NCI-H187 treated with DMSO at 0.1 percent for 48 hours (cell line): ENCODE results near the gene OR2A12.
A peak's percentile ranks its signal among the peaks of the same experiment; 100 is the strongest.
"Not testable (repeated sequence)": the region's sequence is repeated elsewhere in the genome, so short reads cannot be mapped to it uniquely, and the experiment has no call there.

ENCODE experiments used
- DNase-seq: peaks from one replicate; lab custom pipeline; 2025; lab: John Stamatoyannopoulos, UW

The OR2A12 gene, protein sequence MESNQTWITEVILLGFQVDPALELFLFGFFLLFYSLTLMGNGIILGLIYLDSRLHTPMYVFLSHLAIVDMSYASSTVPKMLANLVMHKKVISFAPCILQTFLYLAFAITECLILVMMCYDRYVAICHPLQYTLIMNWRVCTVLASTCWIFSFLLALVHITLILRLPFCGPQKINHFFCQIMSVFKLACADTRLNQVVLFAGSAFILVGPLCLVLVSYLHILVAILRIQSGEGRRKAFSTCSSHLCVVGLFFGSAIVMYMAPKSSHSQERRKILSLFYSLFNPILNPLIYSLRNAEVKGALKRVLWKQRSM

DNA sequence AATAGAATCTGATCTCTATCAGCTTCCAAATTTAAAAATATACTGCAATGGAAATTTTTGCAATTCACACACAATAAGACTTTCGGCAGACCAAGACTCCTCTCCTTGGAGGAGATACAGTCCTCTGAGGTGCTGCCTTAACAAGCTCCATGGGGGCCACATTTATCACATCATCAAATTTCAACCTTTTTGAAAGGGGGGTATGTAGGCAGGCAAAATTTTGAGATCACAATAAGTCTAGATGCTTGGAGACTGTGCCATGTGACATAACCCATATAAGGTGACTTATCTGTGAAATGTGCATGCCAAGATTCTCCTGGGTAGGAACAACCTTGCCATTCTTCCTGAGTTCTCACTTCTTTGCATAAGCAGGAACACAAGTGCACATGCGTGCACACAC lies at the start of gene OR2A12:
OR2A12 (plus strand) TSS at position 301 of the 400 bp plus-strand sequence. CDS start 8,830 bp downstream, outside the sequence.
- no peak for DNase-seq

DNA sequence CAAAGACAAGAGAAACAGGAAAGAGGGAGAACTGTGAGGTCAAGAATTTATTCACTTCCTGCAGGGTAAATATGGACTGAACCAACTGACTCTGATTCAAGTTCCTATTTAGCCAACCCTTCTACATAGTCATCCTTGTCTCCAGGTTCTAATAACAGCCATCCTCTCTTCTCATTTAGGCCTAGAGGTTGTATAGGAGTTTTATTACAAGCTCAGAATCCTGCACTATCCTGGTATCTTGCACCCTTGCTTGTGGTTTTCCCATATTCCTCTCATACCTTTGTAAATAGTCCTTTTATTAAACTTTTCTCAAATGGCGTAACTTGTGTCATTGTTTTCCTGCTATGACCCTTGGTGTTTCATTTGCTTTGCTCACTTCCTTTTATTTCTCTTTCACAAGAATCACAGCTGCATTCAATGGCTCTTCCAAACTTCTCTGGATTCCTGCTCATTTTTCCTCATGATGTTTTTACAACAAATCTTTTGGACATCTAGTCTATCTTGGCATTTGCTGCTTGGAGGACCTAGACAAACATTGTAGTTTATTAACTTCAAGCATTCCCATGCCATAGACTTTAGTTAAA lies 49.7 kb upstream of the OR2A12 start:
- DNase-seq = no peak

DNA sequence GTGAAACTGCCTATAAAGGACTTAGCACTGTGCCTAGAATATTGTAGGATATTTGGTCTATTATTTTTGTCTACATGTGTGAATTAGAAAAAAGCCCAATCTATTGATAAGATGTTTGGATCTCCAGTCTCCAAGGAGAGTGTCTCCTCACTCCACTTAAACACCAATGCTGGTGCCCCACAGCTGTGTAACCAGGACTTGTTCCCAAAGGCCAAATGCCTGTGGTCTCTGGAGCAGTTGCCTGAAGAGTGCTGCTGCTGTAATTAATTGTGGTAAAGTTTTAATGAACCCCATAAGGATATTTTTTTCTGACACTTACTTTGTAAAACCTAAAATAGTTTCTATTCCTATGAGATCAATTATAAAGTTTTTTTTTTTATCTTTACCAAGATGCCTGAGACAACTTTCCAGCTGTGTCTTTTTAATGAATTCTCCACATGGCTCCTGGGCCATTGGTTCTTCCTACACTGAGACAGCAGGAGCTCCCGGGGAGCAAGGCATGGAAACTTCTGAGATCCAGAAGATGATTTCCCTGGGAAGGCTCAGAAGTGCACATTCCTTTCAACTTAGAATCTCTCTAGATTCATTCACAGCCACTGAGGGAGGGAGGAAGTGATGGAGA lies 48.6 kb upstream of the OR2A12 start:
- DNase-seq = no peak

DNA sequence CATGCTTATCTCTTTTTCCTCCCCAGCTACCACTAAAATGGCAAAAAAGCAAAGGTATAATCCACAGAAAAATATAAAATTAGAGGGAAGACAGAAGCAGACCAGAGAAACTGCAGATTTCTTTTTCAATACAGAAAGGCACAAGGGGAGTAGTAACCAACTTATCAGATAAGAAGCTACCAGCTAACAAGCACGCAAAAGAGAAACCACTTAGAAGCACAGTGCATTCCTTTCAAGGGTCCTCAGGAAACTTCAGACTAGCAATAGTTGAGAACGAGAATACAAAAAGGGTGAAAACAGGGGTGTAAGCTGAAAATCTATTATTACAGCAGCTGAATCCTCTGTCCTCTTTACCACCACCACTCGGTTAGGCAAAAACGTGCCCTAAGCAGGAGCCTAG lies 47.2 kb upstream of the OR2A12 start:
- DNase-seq = no peak

DNA sequence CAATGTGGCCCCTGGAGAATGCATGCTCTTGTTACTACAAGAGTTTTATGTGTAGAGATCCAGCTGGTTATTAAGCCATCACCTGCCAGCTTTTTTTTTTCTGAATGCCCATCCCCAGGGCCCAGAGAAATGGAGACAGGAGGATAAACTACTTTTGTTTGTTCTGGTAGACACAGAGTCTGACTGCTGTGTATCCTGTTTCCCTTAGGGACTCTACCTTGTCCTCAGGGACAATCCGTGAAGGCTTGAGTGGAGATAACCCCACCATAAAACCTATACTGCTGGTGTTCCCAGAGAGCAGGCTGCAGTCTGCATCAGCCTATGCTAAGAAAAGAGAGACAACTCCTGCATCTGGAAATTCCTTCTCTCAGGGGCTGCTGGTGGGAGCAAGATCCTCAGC lies 37.4 kb upstream of the OR2A12 start, which contains the start of gene OR2A5:
OR2A5 (plus strand) TSS at position 301 of the 400 bp plus-strand sequence. CDS start 1,454 bp downstream, outside the sequence.
- DNase-seq = no peak

DNA sequence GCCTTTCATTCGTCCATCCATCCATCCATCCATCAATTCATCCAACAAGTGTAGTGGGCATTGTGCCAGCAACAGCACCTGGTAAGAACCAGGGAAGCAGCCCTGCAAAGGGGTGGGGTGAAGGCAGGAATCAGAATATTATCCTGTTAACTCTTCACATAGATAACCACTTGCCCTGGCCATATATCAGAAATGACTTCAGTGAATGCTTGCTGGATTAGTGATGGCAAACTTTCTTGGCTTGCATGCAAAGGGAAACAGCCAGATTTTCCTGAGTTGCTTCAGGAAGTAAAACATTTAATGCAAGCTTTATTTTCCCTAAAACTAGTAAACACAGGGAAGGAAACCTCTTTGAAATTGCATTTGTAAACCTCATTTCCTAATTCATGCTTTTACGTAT lies 36.6 kb upstream of the OR2A12 start:
- DNase-seq = no peak

DNA sequence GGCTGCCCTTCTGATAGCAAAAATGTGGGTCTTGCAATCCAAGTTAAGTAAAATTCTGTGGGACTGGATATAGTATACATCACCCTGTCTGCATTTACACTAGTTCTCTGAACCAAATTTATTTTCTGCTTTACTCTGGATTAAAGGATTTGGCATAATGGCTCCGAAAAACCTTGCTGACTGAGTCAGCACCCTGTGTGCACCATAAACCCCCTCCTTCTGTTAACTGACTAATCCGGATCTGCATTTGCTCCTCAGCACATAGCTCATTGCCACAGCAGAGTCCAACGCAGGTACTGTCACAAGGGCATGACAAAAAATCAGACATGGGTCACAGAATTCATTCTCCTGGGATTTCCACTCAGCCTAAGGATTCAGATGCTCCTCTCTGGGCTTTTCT lies 36.0 kb upstream of the OR2A12 start:
- DNase-seq = no peak

DNA sequence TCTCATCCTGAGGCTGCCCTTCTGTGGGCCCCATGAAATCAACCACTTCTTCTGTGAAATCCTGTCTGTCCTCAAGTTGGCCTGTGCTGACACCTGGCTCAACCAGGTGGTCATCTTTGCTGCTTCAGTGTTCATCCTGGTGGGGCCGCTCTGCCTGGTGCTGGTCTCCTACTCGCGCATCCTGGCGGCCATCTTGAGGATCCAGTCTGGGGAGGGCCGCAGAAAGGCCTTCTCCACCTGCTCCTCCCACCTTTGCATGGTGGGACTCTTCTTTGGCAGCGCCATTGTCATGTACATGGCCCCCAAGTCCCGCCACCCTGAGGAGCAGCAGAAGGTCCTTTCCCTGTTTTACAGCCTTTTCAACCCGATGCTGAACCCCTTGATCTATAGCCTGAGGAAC lies 35.2 kb upstream of the OR2A12 start:
- DNase-seq = not testable (repeated sequence)

DNA sequence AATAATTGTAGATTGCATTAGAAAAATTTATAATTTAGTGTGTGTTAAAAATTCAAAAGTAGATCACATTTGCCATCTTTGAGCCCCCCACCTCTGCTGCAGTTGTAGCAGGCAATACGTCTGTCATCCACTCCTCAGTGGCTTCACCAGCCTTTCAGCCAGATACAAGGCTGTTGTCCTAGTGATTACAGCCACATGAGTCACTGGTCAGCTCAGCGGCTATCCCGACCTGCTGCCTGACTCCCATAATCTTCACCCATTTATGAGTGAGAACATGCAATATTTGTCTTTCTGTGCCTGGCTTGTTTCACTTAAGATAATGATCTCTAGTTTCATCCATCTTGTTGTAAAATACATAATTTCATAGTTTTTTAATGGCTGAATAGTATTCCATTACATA lies 28.1 kb upstream of the OR2A12 start:
- DNase-seq = no peak

DNA sequence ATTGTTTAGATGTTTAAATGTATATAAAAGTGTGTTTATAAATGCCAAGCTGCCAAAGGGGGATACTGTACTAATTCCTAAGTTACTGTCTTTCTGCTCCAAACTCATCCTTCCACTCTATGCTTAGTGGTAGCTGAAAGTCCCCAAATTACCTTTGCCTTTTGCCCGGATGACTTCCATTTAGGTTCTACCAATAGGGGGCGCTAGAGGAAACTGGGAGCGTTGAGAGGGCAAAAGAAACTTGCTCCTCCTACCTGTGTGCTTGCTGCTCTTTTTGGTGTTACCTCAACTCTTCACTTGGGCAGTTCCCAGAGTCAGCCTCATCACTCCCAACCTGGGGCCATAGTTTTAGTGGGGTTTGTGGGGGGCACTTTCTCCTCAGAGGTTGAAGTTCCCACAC lies 22.4 kb upstream of the OR2A12 start:
- DNase-seq = no peak

DNA sequence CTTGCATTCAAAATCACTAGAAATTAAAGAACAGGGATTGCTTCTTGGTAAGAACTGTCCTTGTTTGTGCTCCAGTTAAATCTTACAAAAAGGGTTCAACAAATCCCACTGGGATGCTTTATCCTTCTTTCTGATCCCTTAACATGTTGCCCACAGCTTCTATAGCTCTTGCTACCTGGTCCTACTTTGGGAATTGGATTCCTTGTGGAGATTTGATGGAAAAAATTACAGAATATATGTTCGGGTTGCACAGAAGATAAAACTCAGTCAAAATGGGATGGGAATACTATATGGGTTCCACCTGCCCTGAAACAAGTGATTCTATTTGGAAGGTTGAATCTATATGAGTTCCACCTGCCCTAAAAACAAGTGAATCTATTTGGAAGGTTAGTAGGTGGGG lies 16.6 kb upstream of the OR2A12 start, which contains the start of gene OR2A25:
OR2A25 (plus strand) TSS at position 301 of the 400 bp plus-strand sequence. CDS start 4,409 bp downstream, outside the sequence.
- DNase-seq = no peak

DNA sequence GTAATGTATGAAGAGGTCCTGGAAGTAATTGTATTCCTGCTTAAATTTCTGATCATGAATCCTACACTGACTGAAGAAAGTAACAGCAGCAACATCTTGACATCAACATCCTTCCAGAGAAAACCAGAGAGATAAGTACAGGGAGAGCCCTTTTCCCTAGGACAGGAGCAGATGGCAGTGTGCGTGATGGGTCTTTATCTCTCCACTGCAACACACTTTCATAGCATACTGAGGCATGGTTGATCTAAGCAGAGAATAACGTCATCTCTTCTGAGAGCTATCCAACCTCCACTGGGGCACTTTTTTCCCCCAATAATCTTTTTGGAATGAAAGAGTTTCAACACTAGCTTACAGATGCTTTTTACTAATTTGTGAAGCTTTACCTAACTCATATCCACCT lies 16.1 kb upstream of the OR2A12 start:
- no peak for DNase-seq

DNA sequence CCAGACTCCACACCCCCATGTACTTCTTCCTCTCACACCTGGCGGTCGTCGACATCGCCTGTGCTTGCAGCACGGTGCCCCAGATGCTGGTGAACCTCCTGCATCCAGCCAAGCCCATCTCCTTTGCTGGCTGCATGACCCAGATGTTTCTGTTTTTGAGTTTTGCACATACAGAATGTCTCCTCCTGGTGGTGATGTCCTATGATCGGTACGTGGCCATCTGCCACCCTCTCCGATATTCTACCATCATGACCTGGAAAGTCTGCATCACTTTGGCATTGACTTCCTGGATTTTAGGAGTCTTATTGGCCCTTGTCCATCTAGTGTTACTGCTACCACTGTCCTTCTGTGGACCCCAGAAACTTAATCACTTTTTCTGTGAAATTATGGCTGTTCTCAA lies 11.7 kb upstream of the OR2A12 start:
- DNase-seq = no peak

DNA sequence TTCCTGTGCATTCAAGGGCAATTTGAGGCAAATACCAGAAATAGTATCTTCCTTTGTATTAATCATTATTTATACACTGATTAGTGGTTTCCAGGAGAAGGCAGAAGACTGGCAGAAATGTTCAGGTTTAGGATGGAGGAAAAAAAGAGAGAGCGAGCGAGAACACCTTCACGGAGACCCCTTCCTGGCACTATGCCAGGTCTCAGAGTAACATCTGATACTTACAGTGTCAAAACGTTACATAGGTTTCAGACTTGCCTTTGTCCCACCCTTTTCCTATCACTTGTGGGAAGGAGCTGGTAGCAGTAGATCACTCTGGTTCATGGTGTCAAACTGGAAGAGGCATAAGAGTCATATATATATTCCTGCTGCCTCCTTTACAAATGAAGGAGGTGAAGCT lies 652 bp downstream of the OR2A12 start:
- no peak for DNase-seq

DNA sequence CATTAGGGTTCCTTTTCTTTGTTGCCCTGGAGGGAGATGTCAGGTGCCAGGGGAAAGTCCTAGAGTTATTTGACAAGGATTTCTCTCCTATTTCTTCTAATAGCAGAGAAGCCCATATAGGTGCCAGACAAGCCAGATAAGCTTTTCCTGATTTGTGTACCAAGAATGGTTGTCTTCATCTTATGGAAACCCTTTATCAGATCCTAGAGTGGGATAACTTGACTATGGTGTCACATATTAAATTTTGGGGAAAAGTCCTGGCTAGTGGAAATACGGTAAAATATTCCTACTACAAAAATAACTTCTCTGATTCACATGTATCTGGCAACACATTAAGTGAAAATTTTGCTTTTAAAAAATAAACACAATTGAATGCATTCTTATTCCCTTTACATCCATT lies 1.2 kb downstream of the OR2A12 start:
- DNase-seq = no peak

DNA sequence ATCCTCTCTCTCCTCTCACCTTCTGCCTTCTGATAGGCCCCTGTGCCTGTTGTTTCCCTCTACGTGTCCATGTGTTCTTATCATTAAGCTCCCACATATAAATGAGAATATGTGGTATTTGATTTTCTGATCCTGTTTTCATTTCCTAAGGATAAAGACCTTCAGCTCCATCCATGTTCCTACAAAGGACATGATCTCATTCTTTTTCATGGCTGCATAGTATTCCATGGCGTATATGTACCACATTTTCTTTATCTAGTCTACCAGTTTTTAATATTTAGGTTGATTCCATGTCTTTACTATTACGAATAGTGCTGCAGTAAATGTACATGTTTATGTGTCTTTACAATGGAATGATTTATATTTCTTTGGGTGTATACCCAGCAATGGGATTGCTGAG lies 4.6 kb downstream of the OR2A12 start:
- no peak for DNase-seq

DNA sequence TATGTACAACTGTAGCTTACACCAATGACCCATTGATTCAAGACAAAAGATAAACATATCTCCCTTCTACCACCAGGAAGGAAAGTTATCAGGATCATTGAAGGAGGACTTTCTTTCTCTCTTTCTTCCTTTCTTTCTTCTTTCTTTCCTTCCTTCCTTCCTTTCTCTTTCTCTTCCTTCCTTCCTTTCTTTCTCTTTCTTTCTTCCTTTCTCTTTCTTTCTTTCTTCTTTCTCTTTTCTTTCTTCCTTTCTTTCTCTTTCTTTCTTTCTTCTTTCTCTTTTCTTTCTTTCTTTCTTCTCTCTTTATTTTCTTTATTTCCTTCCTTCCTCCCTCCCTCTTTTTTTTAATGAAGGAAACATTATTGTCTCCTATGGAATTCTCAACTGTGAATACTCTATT lies 12.7 kb downstream of the OR2A12 start:
- no peak for DNase-seq

DNA sequence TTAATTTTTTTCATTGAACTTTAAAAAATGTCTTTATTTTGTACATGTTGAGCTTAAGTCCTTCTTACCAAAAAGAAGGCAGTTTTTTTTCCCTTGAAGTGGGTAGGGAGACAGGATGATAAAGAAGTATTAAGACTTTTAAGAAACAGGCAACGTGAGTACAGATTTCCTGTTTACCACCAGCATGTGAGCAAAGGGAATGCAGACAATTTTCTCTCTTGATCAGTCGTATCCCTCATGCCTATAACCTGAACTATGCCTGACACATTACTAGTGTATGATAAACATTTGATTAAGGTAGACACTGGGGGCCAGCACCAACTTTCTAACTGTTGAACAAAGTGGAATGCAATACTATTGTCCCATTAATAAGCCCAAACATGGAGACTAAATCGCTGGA lies 14.5 kb downstream of the OR2A12 start:
- DNase-seq = no peak

DNA sequence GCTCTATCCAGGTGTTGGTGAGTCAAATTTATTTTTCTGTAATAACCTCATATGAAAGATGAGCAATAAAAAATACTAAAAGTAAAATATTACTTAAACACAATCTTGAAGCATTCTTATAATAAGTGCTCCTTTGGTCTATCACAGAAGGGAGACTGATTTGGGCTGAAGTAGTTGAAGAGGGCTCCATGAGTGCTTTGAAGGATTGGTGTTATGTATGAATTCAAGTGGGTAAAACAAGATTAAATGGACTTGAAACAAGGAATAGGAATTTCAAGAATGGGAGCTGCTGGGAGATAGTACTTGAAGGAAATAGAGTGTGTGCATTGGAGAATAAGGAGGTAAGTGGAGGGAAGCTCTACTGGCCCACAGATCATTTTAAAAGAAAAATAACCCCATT lies 16.0 kb downstream of the OR2A12 start:
- peak; percentile 57 for DNase-seq

DNA sequence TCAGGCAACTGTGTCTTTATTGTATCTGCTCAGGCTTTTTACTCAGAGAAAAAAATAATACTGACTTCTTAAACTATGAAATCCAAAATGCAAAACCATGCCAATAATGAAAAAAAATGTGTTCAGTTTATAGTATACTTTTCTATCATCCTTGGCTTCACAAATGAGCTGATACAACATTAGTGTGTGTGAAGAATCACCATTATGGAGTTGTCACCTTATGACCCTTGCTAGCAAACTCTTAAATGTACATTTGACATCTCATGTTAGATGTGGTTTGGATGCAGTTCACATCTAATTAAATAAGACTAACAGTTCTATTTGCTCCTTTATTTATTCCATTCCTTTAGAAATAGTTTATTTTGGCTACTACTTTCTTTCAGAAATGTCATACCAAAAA lies 19.1 kb downstream of the OR2A12 start:
- DNase-seq = no peak

DNA sequence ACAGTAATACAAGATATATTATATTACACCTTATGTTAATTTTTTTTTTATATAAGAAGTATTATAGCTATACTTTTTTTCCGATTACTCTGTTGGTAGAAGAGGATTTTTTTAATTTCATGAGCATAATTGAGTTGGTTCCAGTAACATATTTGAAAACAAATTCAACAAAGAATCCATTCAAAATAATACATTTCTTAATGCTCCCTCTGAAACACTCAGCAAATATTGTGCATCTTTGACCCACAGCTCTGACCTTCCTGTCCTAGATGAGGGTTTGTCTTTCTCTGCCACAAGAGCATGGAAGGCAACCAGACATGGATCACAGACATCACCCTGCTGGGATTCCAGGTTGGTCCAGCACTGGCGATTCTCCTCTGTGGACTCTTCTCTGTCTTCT lies 23.2 kb downstream of the OR2A12 start, which contains the start of gene OR2A2:
OR2A2 (plus strand) TSS at position 301 of the 400 bp plus-strand sequence; CDS start at position 301, 0 bp downstream.
- no peak for DNase-seq

DNA sequence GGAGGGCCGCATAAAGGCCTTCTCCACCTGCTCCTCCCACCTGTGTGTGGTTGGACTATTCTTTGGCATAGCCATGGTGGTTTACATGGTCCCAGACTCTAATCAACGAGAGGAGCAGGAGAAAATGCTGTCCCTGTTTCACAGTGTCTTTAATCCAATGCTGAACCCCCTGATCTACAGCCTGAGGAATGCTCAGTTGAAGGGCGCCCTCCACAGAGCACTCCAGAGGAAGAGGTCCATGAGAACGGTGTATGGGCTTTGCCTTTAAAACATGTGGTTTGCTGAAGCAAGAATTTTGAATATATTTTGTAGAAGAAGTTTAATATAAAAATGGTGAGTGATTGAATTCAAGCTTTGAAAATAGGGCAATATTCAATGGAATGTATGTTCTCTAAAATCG lies 24.2 kb downstream of the OR2A12 start:
- no peak for DNase-seq

DNA sequence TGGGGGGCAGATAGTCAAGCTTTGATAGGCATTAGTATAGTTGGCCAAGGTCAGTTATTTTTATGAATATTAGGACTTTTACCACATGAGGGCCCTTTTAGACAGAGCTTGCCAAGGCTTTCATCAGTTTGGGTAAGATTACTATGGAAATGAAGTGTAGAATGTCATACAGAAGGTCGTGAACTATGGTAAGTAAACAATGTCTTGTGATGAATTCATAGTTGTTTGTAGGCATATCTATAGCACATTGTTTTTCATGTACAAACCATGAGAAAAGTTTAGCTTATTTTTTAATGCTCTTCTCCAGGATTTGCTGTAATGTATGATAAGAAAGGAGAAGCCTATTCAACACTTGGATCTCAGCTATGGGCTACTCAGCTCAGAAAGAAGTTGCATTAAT lies 27.6 kb downstream of the OR2A12 start:
- DNase-seq = no peak
